Measurements from ENCODE around the gene EPS8L3.
A peak's percentile ranks its signal among the peaks of the same experiment; 100 is the strongest.
"Not testable (repeated sequence)": the region's sequence is repeated elsewhere in the genome, so short reads cannot be mapped to it uniquely, and the experiment has no call there.

The EPS8L3 gene

GRCh38 chr1:109776911-109777310, 13.2 kb upstream of the EPS8L3 start:
- DNase-seq: peak; percentile 79 to 92

GRCh38 chr1:109776206-109776835, 12.6 kb upstream of the EPS8L3 start:
- no peak for DNase-seq

- DNase-seq: no peak
Observed at GRCh38 chr1:109775398-109775797, 11.7 kb upstream of the EPS8L3 start.

GRCh38 chr1:109773900-109774485, 10.3 kb upstream of the EPS8L3 start:
- no peak for DNase-seq

DNA sequence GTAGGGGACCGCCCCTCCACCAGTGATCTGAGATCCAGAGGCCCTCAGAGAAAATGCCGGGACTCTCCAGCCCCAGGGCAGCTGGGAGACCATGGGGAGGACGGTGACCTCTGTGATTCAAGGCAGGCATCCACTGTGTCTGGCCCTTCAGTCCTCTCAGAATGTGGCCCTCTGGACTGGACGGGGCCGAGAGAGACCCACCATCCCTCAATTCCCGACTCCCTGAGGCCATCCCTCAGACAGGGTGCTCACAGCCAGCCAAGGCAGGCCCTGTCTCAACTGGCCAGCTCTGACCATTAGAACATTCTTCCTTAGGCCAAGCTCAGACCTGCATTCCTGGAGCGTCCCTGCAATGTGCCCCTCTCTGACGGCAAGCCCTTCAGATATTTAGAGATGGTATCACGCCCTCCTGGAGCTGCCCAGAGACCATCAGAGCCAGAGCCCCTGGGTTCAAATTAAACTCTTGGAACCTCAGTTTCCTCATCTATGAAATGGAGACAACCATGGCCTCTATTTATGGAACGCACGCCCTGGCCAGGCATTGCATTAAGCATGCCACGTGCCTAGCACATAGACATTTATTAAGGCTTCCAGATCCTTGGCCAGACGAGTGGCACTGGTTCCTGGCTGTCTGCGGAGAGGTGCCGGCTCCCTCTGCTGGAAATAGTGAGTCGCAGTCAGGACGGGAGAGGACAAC, 9.6 kb upstream of the EPS8L3 start:
- peak; percentile 91 to 96 for DNase-seq

DNA sequence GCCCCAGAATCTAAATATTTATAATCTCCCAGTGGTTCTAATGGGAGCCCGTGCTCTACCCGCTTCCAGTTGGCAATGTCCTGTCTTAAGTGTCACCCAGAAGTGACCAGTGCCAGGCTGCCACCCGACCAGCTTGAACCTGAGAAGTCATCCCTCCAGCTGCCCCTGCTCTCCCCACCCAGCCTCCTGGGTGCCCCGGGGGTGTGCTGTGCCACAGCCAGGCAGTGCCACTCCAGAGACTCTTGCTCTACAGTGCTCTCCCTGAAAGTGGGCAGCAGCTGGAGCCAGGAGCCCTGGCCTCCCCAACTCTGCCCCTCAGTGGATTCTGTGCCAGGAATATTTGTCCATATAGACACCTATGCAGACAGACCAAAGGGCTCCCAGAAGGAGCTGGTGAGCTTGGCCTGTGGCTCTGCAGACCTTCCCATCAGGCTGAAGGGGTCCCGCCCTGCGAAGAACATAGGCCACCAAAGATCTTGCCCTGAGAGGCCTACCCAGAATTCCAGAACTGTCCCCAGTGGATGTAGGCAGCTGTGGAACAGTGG, 9.0 kb upstream of the EPS8L3 start:
- no peak for DNase-seq

GRCh38 chr1:109771712-109772657, 8.3 kb upstream of the EPS8L3 start:
- DNase-seq: no peak

GRCh38 chr1:109770331-109771095, 6.8 kb upstream of the EPS8L3 start:
- DNase-seq: no peak

GRCh38 chr1:109769330-109770078, 5.8 kb upstream of the EPS8L3 start:
- DNase-seq: no peak

DNA sequence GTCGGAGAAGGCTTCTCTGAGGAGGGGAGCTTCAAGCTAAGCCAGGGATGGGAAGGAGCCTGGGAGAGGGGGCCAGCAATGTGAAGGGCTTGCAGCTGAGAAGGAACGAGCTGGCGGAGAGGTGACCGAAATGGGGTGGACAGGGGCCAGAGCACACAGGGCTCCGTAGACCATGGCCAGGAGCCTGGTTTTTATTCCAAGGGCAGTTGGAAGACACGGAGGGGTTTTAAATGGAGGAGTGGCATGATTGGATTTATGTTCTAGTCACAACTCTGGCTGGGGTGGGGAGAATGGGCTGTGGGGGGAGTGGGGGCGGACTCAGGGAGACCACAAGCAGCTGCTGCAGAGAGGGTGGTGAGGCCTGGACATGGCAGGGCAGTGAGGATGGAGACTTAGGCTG, 5.1 kb upstream of the EPS8L3 start:
- DNase-seq: no peak

- DNase-seq: no peak
Observed at GRCh38 chr1:109768335-109768650, 4.6 kb upstream of the EPS8L3 start.

DNA sequence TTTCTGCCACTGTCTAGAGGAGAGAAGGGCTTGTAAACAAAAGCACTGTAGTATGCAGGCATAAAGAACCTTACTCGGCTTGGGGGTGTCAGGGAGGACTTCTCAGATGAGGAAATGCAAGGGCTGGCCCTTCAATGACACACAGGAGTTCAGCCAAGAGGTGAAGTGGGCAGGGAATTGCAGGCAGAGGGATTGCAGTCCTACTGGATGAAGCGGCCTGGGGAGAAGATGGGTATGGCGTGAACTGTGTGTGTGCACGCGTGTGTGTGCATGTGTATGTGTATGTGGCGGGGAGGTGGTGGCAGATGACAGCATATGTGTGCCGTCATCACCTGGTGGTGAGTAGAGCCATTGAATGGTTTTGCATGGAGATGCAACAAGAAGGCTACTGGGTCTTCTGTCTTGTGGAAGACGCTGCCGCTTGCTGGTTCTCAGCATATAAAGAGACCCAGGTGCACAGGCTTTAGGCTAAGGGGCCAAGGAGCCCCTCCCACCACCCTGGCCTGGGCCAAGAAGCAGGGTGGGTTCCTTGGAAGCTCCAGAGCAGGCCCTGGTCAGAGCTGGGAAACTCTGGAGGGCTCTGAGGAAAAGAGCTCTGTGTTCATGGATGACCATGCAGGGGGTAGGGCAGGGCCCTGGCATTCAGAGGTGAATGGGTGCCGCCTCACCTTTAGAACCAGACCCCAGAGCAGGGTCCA, 4.1 kb upstream of the EPS8L3 start:
- DNase-seq: no peak

DNA sequence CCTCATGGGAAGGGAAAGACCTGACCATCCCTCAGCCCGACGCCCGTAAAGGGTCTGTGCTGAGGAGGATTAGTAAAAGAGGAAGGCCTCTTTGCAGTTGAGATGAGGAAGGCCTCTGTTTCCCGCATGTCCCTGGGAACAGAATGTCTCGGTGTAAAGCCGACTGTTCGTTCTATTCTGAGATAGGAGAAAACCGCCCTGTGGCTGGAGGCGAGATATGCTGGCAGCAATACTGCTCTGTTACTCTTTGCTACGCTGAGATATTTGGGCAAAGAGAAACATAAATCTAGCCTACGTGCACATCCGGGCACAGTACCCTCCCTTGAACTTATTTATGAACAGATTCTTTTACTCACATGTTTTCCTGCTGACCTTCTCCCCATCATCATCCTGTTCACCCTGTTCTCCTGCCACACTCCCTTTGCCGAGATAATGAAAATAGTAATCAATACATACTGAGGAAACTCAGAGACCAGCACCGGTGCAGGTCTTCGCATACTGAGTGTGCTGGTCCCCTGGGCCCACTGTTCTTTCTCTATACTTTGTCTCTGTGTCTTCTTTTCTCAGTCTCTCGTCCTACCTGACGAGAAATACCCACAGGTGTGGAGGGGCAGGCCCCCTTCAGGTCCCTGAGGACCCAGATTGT, 3.4 kb upstream of the EPS8L3 start:
- DNase-seq: not testable (repeated sequence)

DNA sequence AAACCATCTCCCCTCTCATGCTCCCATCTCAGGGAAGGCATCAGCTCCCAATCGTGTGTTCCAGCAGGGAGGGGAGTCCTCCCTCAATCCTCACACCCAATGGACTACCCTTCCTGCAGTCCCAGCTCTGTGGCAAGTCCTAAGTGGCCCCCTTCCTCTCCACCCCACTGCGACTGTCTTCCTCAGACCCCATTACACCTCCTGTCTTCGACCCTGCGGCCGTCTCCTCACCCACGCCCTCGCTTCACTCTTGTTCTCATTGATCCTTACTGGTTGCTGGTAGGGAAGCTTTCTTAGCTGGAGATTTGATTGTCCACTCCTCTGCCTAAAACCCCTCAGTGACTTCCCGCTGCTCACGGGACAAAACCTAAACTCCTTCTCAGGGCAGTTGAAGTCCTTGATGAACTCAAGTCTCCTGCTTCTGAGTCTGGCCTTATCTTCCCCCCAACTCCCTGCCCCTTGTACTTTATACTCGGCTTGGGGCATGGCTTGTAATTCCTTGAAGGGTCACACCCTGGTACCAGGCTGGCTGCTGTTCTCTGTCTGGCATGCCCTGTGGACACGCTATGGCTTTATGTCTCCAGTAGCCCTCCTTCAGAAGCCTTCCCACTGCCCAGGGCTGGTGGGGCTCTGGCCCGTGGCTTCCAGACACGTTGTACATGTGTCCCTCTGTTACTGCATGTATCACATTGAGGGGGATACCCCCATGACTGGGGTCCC, 2.3 kb upstream of the EPS8L3 start:
- no peak for DNase-seq

GRCh38 chr1:109765483-109765815, 1.7 kb upstream of the EPS8L3 start:
- no peak for DNase-seq

GRCh38 chr1:109764561-109765482, 1.1 kb upstream of the EPS8L3 start:
- DNase-seq: no peak

GRCh38 chr1:109762821-109763645, 690 bp downstream of the EPS8L3 start:
- DNase-seq: no peak
